Measurements from ENCODE around the gene DAB1.
"Not testable (repeated sequence)": the region's sequence is repeated elsewhere in the genome, so short reads cannot be mapped to it uniquely, and the experiment has no call there.

DNA sequence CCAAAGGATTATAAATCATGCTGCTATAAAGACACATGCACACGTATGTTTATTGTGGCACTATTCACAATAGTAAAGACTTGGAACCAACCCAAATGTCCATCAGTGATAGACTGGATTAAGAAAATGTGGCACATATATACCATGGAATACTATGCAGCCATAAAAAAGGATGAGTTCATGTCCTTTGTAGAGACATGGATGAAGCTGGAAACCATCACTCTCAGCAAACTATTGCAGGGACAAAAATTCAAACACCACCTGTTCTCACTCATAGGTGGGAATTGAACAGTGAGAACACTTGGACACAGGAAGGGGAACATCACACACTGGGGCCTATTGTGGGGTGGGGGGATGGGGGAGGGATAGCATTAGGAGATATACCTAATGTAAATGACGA, 203.0 kb downstream of the DAB1 start:
- not testable (repeated sequence) for TF ChIP-seq SUZ12 (IDR thresholded peaks at IDR 0.05; ENCODE audit: extremely low read depth, insufficient read depth, insufficient read length); ZNF274 (IDR thresholded peaks at IDR 0.05; ENCODE audit: low read depth, low read length); YY1 (IDR thresholded peaks at IDR 0.05; ENCODE audit: insufficient read depth, insufficient read length)
